H1 (cell line): ENCODE results near the gene OXER1. TPM values are rescaled to one million over a fixed set of nuclear protein-coding genes. Genes with fewer than 3 reads are reported as not detected.
A peak's percentile ranks its signal among the peaks of the same experiment; 100 is the strongest.

Experiments used
- CTCF ChIA-PET: fragments of 300-600 bp; sonication (Branson Sonifier 250); formaldehyde crosslinking; loops from one replicate; lab custom pipeline; 2021; ENCODE audit not compliant: partially characterized antibody; lab: Charles Lee
- POLR2A ChIA-PET: fragments of 300-600 bp; sonication (Branson Sonifier 250); formaldehyde crosslinking; loops from one replicate; lab custom pipeline; 2021; ENCODE audit warnings: inconsistent platforms; ENCODE audit not compliant: partially characterized antibody; lab: Charles Lee
- DNase-seq, 2 experiments: peaks; one replicate each; pipeline versions ENCODE4 v3.0.0 to v3.0.0-alpha.2; 2010 to 2022; ENCODE audit warnings: low spot score in 2 of 2, low read depth in 1 of 2, mixed read lengths in 1 of 2
- FAIRE-seq: peaks from 2 replicates; lab custom pipeline; 2011; peaks lifted over from hg19 to GRCh38; lab: Jason Lieb, UNC
- H2AFZ ChIP-seq: 2 replicates; pipeline ENCODE4 v1.8.1; 2012; ENCODE audit warnings: low read length, inconsistent platforms
- H2AK5ac ChIP-seq: 2 replicates; pipeline ENCODE4 v1.6.1; 2013; ENCODE audit warnings: low read depth, low read length
- H2BK120ac ChIP-seq: replicated peaks from 2 replicates; pipeline ENCODE3; 2013; ENCODE audit warnings: low read depth, low read length, inconsistent platforms
- H2BK12ac ChIP-seq: 2 replicates; pipeline ENCODE4 v1.6.1; 2013; ENCODE audit warnings: low read depth, low read length
- H2BK15ac ChIP-seq: 2 replicates; pipeline ENCODE4 v1.6.1; 2013; ENCODE audit warnings: low read length
- H2BK20ac ChIP-seq: 2 replicates; pipeline ENCODE4 v1.6.1; 2013; ENCODE audit warnings: low read length
- H2BK5ac ChIP-seq: 2 replicates; pipeline ENCODE4 v1.6.1; 2013; ENCODE audit warnings: low read depth, low read length
- H3K14ac ChIP-seq: 2 replicates; pipeline ENCODE4 v1.6.1; 2013; ENCODE audit warnings: inconsistent platforms; ENCODE audit not compliant: insufficient read length
- H3K18ac ChIP-seq: 2 replicates; pipeline ENCODE4 v1.6.1; 2013; ENCODE audit warnings: low read length; ENCODE audit errors: extremely low read depth
- H3K23ac ChIP-seq: 2 replicates; pipeline ENCODE4 v1.6.1; 2013; ENCODE audit warnings: inconsistent platforms; ENCODE audit not compliant: insufficient read length
- H3K23me2 ChIP-seq: 2 replicates; pipeline ENCODE4 v1.6.1; 2013; ENCODE audit warnings: low read depth, low read length
- H3K27ac ChIP-seq: 2 replicates; pipeline ENCODE4 v1.6.1; 2011; ENCODE audit warnings: low read depth, low read length, inconsistent platforms
- H3K27me3 ChIP-seq, 4 experiments: replicated peaks in 1 of 4; 1 replicate in 1 of 4; 2 replicates in 3 of 4; pipeline versions ENCODE4 v1.6.1 to v1.8.1; 2011 to 2013; ENCODE audit warnings: low read length in 3 of 4, mild to moderate bottlenecking in 3 of 4, inconsistent platforms in 2 of 4, mixed read lengths in 2 of 4, moderate library complexity in 1 of 4; ENCODE audit not compliant: control insufficient read depth in 3 of 4, insufficient read depth in 3 of 4; ENCODE audit errors: extremely low read depth in 1 of 4
- H3K36me3 ChIP-seq, 4 experiments: 2 replicates each; pipeline versions ENCODE4 v1.6.1 to v1.8.1; 2011 to 2013; ENCODE audit warnings: mild to moderate bottlenecking in 4 of 4, low read length in 3 of 4, moderate library complexity in 2 of 4, control low read depth in 1 of 4, inconsistent platforms in 1 of 4; ENCODE audit not compliant: insufficient read depth in 4 of 4, control insufficient read depth in 2 of 4
- H3K4ac ChIP-seq: replicated peaks from 2 replicates; pipeline ENCODE3; 2013; ENCODE audit warnings: low read length, low read depth, mixed read lengths, inconsistent platforms; ENCODE audit not compliant: insufficient read length
- H3K4me1 ChIP-seq, 4 experiments: replicated peaks in 1 of 4; 1 replicate in 1 of 4; 2 replicates in 3 of 4; pipeline versions ENCODE4 v1.6.1 to v1.8.1; 2011 to 2013; ENCODE audit warnings: low read length in 3 of 4, inconsistent platforms in 2 of 4, mixed read lengths in 1 of 4; ENCODE audit not compliant: insufficient read depth in 4 of 4, control insufficient read depth in 3 of 4
- H3K4me2 ChIP-seq, 2 experiments: 2 replicates each; pipeline versions ENCODE4 v1.6.1 to v1.8.1; 2011 to 2013; ENCODE audit warnings: low read depth in 2 of 2, low read length in 2 of 2, control low read depth in 1 of 2, inconsistent platforms in 1 of 2, mild to moderate bottlenecking in 1 of 2; ENCODE audit not compliant: insufficient read depth in 1 of 2
- H3K4me3 ChIP-seq, 4 experiments: fragments of 200-600, 300-600 bp in 1 of 4; sonication (generic), shearing (Covaris generic), sonication (Bioruptor Twin) in 1 of 4; 2 replicates each; pipeline versions ENCODE4 v1.5.1 to v1.8.1; 2011 to 2016; ENCODE audit warnings: low read length in 4 of 4, low read depth in 3 of 4, control low read depth in 2 of 4, inconsistent platforms in 2 of 4, mild to moderate bottlenecking in 2 of 4, mixed read lengths in 1 of 4, moderate library complexity in 1 of 4; ENCODE audit not compliant: insufficient read depth in 2 of 4; ENCODE audit errors: extremely low read depth in 1 of 4
- H3K56ac ChIP-seq: replicated peaks from 2 replicates; pipeline ENCODE3; 2013; ENCODE audit warnings: low read depth, mild to moderate bottlenecking, mixed read lengths, low read length, inconsistent platforms; ENCODE audit not compliant: insufficient read length
- H3K79me1 ChIP-seq: 2 replicates; pipeline ENCODE4 v1.6.1; 2013; ENCODE audit warnings: low read depth, low read length, control low read depth
- H3K79me2 ChIP-seq, 2 experiments: 2 replicates each; pipeline versions ENCODE4 v1.6.1 to v1.8.1; 2012 to 2013; ENCODE audit warnings: low read length in 2 of 2, mild to moderate bottlenecking in 2 of 2, inconsistent platforms in 1 of 2; ENCODE audit not compliant: insufficient read depth in 2 of 2, control insufficient read depth in 1 of 2
- H3K9ac ChIP-seq, 4 experiments: replicated peaks in 1 of 4; 1 replicate in 1 of 4; 2 replicates in 3 of 4; pipeline versions ENCODE4 v1.6.1 to v1.8.1; 2011 to 2013; ENCODE audit warnings: low read depth in 3 of 4, low read length in 3 of 4, control low read depth in 2 of 4, mild to moderate bottlenecking in 2 of 4, moderate library complexity in 2 of 4, inconsistent platforms in 1 of 4; ENCODE audit errors: extremely low read depth in 1 of 4
- H3K9me3 ChIP-seq, 2 experiments: 2 replicates each; pipeline versions ENCODE4 v1.6.1 to v1.8.1; 2012 to 2013; ENCODE audit warnings: mild to moderate bottlenecking in 2 of 2, moderate library complexity in 2 of 2, control low read depth in 1 of 2, inconsistent platforms in 1 of 2, low read depth in 1 of 2, low read length in 1 of 2, mixed read lengths in 1 of 2; ENCODE audit not compliant: insufficient read depth in 2 of 2
- H4K20me1 ChIP-seq, 2 experiments: replicated peaks in 1 of 2; 2 replicates each; pipeline versions ENCODE3 to v1.8.1; 2011 to 2013; ENCODE audit warnings: inconsistent platforms in 2 of 2, low read length in 2 of 2, mild to moderate bottlenecking in 1 of 2; ENCODE audit not compliant: insufficient read depth in 2 of 2, control insufficient read depth in 1 of 2
- H4K5ac ChIP-seq: 2 replicates; pipeline ENCODE4 v1.6.1; 2013; ENCODE audit warnings: low read length, low read depth, mixed read lengths, inconsistent platforms; ENCODE audit not compliant: insufficient read length
- H4K8ac ChIP-seq: 2 replicates; pipeline ENCODE4 v1.8.0; 2013; ENCODE audit warnings: mild to moderate bottlenecking, moderate library complexity, low read length, inconsistent platforms; ENCODE audit not compliant: insufficient read depth; ENCODE audit errors: extremely low read depth
- H4K91ac ChIP-seq: replicated peaks from 2 replicates; pipeline ENCODE3; 2013; ENCODE audit warnings: low read length, mixed read lengths, inconsistent platforms; ENCODE audit not compliant: insufficient read length
- E2F6 ChIP-seq: IDR thresholded peaks from 2 replicates; pipeline ENCODE4 v1.6.1; 2012; ENCODE audit warnings: inconsistent platforms
- RBBP5 ChIP-seq: IDR thresholded peaks from 2 replicates; pipeline ENCODE4 v1.7.1; 2012; ENCODE audit warnings: low read depth, mild to moderate bottlenecking, inconsistent platforms, low read length, moderate library complexity, borderline replicate concordance
- WGBS, 2 experiments: shearing (Covaris generic) in 1 of 2; methylation state at CpG; one replicate each; pipeline versions ENCODE4 v1.1.6 to v1.1.7; 2013 to 2015; ENCODE audit warnings: low lambda C conversion rate in 2 of 2, mixed read lengths in 2 of 2, inconsistent platforms in 1 of 2, low coverage in 1 of 2, missing lambda C conversion rate in 1 of 2; ENCODE audit not compliant: insufficient replicate concordance in 2 of 2, insufficient coverage in 1 of 2, insufficient read length in 1 of 2; ENCODE audit errors: extremely low coverage in 1 of 2, missing lambda C conversion rate in 1 of 2; 5-methylcytosine and 5-hydroxymethylcytosine counted together
- polyA plus RNA-seq, 7 experiments: library from polyadenylated mRNA; depleted of rRNA in 3 of 7; stranded (reverse) in 5 of 7; unstranded in 2 of 7; fragments of >200 nt in 5 of 7; fragments of 200-250 nt in 2 of 7; gene quantifications; 1 replicate in 5 of 7; 2 replicates in 1 of 7; 4 replicates in 1 of 7; pipeline versions ENCODE4 v1.2.1 to v1.2.3, GENCODE V29; 2011 to 2013; ENCODE audit warnings: missing spikeins in 2 of 7, mixed read lengths in 2 of 7
- total RNA-seq: library from RNA; stranded (reverse); fragmentation: NEBNext Ultra II Directional; extraction: Animal tissue kit (Norgen Biotek cat#: 25700); gene quantifications from 2 replicates; pipeline ENCODE4 v1.2.1, GENCODE V29; 2021

The OXER1 gene
- total and polyA plus RNA-seq, 2 of the 8 experiments (the other 6 are each of a cell fraction or from before 2014, with no cell fraction given) = 1.2 to 2.9 TPM

GRCh38 chr2:42793334-42794270 is 29.7 kb upstream of the OXER1 start:
- POLR2A ChIA-PET = interaction anchor here (1.1 to 5.9 kb wide), 4 partner anchors 14 to 29 kb away, joined by 3 to 61 read pairs (median 5); no protein-coding TSS in a partner anchor

More at GRCh38 chr2:42793334-42794270, 29.7 kb upstream of the OXER1 start:
- Histone ChIP-seq H4K8ac (0 out of 2 replicates have a peak overlapping the region, but pooled peaks have one; percentile 48), H3K27me3 (peaks cover 0 to 18% (median 14%) of the 10 kb centered on the region in 4 experiments; a peak in 6 of 7 replicates), H3K4me3 (peak overlapping the region; percentile 61 to 75 (median 69)), H2BK20ac (no peak overlapping the region), H2BK12ac (peak overlapping the region; percentile 81), H3K56ac (no peak overlapping the region), H2AFZ (0 out of 2 replicates have a peak overlapping the region, but pooled peaks have one; percentile 6), H3K9me3 (no peaks in the 10 kb centered on the region), H3K9ac (peak overlapping the region in 2 of 4 experiments; percentile 39 to 42; a peak in 3 of 7 replicates), H2AK5ac (no peak overlapping the region), H3K36me3 (no peaks in the 10 kb centered on the region), H3K27ac (no peak overlapping the region), H2BK120ac (no peak overlapping the region), H4K5ac (no peak overlapping the region), H2BK15ac (peak overlapping the region; percentile 46; the same call in 1 of the 2 replicates), H4K91ac (no peak overlapping the region), H3K23ac (no peak overlapping the region), H3K23me2 (peaks cover 9% of the 10 kb centered on the region; the same call in 1 of the 2 replicates), H3K14ac (no peak overlapping the region), H3K4ac (no peak overlapping the region), H4K20me1 (no peaks in the 10 kb centered on the region), H3K4me2 (peak overlapping the region; percentile 70 to 89), H3K79me1 (no peaks in the 10 kb centered on the region), H3K4me1 (peaks cover 2 to 6% (median 4%) of the 10 kb centered on the region in 4 experiments; a peak in 6 of 7 replicates), H3K79me2 (no peaks in the 10 kb centered on the region), H3K18ac (peak overlapping the region; percentile 91), H2BK5ac (no peak overlapping the region)
- TF ChIP-seq E2F6 = no peak
- TF ChIP-seq RBBP5 = peak; percentile 4; the same call in 1 of the 2 replicates
- DNase-seq = no peak
- CTCF ChIA-PET = interaction anchor here (0.6 to 2.2 kb wide), 17 partner anchors 9 to 805 kb away, joined by 3 to 9 read pairs (median 4); no protein-coding TSS in a partner anchor
- FAIRE-seq = no peak
- WGBS, 2 experiments = 33% methylated on average over 22 of the region's 22 CpGs; no CpG with 5 or more reads in 1 of the 2 experiments
